ENCODE measurements around the gene STAG3. TPM values are rescaled to one million over a fixed set of nuclear protein-coding genes. Genes with fewer than 3 reads are reported as not detected.
"Not testable (repeated sequence)": the region's sequence is repeated elsewhere in the genome, so short reads cannot be mapped to it uniquely, and the experiment has no call there.

STAG3 gene
- total RNA-seq, 1 donor from 2014 or later: not detected

GRCh38 chr7:100211342-100211780 lies 33.6 kb downstream of the STAG3 start:
- DNase-seq (ENCODE audit: low read depth): no peak

GRCh38 chr7:100212631-100213286 lies 35.0 kb downstream of the STAG3 start:
- DNase-seq (ENCODE audit: low read depth): no peak

- no peak for DNase-seq (ENCODE audit: low read depth)
Measured at GRCh38 chr7:100213672-100214071, 36.0 kb downstream of the STAG3 start.

- DNase-seq (ENCODE audit: low read depth): not testable (repeated sequence)
Measured at GRCh38 chr7:100214356-100214755, 36.6 kb downstream of the STAG3 start.

GRCh38 chr7:100215895-100216294 lies 38.2 kb downstream of the STAG3 start:
- DNase-seq (ENCODE audit: low read depth): no peak

- DNase-seq (ENCODE audit: low read depth): peak; percentile 43
Measured at GRCh38 chr7:100217934-100218333, 40.2 kb downstream of the STAG3 start.

- DNase-seq (ENCODE audit: low read depth): no peak
Measured at GRCh38 chr7:100219271-100219737, 41.6 kb downstream of the STAG3 start.

GRCh38 chr7:100219801-100220585 lies 42.3 kb downstream of the STAG3 start, which contains the start of gene PVRIG:
PVRIG (plus strand) TSS chr7:100219949; CDS start chr7:100219971, 22 bp downstream.
- not testable (repeated sequence) for DNase-seq (ENCODE audit: low read depth)

GRCh38 chr7:100220586-100221230 lies 43.0 kb downstream of the STAG3 start:
- DNase-seq (ENCODE audit: low read depth): no peak

GRCh38 chr7:100221231-100221718 lies 43.6 kb downstream of the STAG3 start:
- no peak for DNase-seq (ENCODE audit: low read depth)

- no peak for DNase-seq (ENCODE audit: low read depth)
Measured at GRCh38 chr7:100221767-100222444, 44.2 kb downstream of the STAG3 start.

- no peak for DNase-seq (ENCODE audit: low read depth)
Measured at GRCh38 chr7:100222445-100223132, 44.9 kb downstream of the STAG3 start.

- DNase-seq (ENCODE audit: low read depth): not testable (repeated sequence)
Measured at GRCh38 chr7:100223376-100223927, 45.7 kb downstream of the STAG3 start.

GRCh38 chr7:100224891-100225290 lies 47.2 kb downstream of the STAG3 start:
- DNase-seq (ENCODE audit: low read depth): not testable (repeated sequence)

GRCh38 chr7:100234660-100235317 lies 57.1 kb downstream of the STAG3 start:
- peak; percentile 7 for DNase-seq (ENCODE audit: low read depth)

- not testable (repeated sequence) for DNase-seq (ENCODE audit: low read depth)
Measured at GRCh38 chr7:100239975-100240374, 62.3 kb downstream of the STAG3 start.

GRCh38 chr7:100243385-100243784 lies 65.7 kb downstream of the STAG3 start:
- not testable (repeated sequence) for DNase-seq (ENCODE audit: low read depth)

GRCh38 chr7:100244988-100245605 lies 67.4 kb downstream of the STAG3 start:
- DNase-seq (ENCODE audit: low read depth): peak; percentile 13

- not testable (repeated sequence) for DNase-seq (ENCODE audit: low read depth)
Measured at GRCh38 chr7:100246121-100246864, 68.6 kb downstream of the STAG3 start.
